Caco-2 (cell line): ENCODE results near the gene DCDC2B. TPM values are rescaled to one million over a fixed set of nuclear protein-coding genes. Genes with fewer than 3 reads are reported as not detected.

ENCODE experiments used
- BruUV-seq: library from RNA; stranded (reverse); fragments of 400-500 nt; replicated peaks from 2 replicates; lab custom pipeline; 2021; lab: Mats Ljungman, UMichigan
- CTCF ChIA-PET: fragments of 300-600 bp; sonication (Branson Sonifier 250); formaldehyde crosslinking; loops from one replicate; lab custom pipeline; 2022; ENCODE audit warnings: antibody characterized with exemption; lab: Charles Lee
- POLR2A ChIA-PET: fragments of 300-600 bp; sonication (Branson Sonifier 250); formaldehyde crosslinking; loops from one replicate; lab custom pipeline; 2022; ENCODE audit warnings: antibody characterized with exemption; lab: Charles Lee
- DNase-seq, 2 experiments: peaks; one replicate each; pipeline versions ENCODE4 v3.0.0 to v3.0.0-alpha.2; 2020 to 2022
- H3K27me3 ChIP-seq: replicated peaks from 2 replicates; pipeline ENCODE4 v1.6.0; 2011; ENCODE audit warnings: low read length; ENCODE audit not compliant: control insufficient read depth, insufficient read depth
- H3K36me3 ChIP-seq: 2 replicates; pipeline ENCODE4 v1.5.1; 2011; ENCODE audit warnings: low read length; ENCODE audit not compliant: control insufficient read depth, insufficient read depth
- H3K4me1 ChIP-seq: fragments of 250-450 bp; sonication (Bioruptor Pico); 2 replicates; pipeline ENCODE4 v1.5.1; 2020; ENCODE audit warnings: mild to moderate bottlenecking
- H3K4me3 ChIP-seq: 2 replicates; pipeline ENCODE4 v1.5.1; 2011; ENCODE audit warnings: low read depth, mild to moderate bottlenecking, control low read depth, low read length
- H3K9me3 ChIP-seq: fragments of 250-450 bp; sonication (Bioruptor Pico); 2 replicates; pipeline ENCODE4 v1.5.1; 2020; ENCODE audit warnings: mild to moderate bottlenecking, moderate library complexity
- H3K27ac Mint-ChIP-seq: one replicate; pipeline ENCODE4 v1.8.0; 2022; ENCODE audit warnings: mixed read lengths; ENCODE audit not compliant: unreplicated experiment
- H3K27me3 Mint-ChIP-seq: one replicate; pipeline ENCODE4 v1.8.0; 2022; ENCODE audit warnings: mixed read lengths; ENCODE audit not compliant: insufficient read depth, unreplicated experiment
- H3K36me3 Mint-ChIP-seq: one replicate; pipeline ENCODE4 v1.8.0; 2022; ENCODE audit warnings: mild to moderate bottlenecking, mixed read lengths; ENCODE audit not compliant: insufficient read depth, unreplicated experiment
- H3K4me1 Mint-ChIP-seq: one replicate; pipeline ENCODE4 v1.8.0; 2022; ENCODE audit warnings: low read depth, mixed read lengths; ENCODE audit not compliant: unreplicated experiment
- H3K4me3 Mint-ChIP-seq: one replicate; pipeline ENCODE4 v1.8.0; 2022; ENCODE audit warnings: mild to moderate bottlenecking, moderate library complexity, mixed read lengths; ENCODE audit not compliant: unreplicated experiment
- H3K9me3 Mint-ChIP-seq: one replicate; pipeline ENCODE4 v1.8.0; 2022; ENCODE audit warnings: mixed read lengths; ENCODE audit not compliant: unreplicated experiment
- intact Hi-C: fragments of 100-400 bp; cut with micrococcal nuclease; formaldehyde crosslinking; loops from one replicate; pipeline ENCODE4 v1.10.0; 2022; ENCODE audit not compliant: unreplicated experiment
- total RNA-seq: library from RNA; stranded (reverse); gene quantifications from 2 replicates; pipeline ENCODE4 v1.2.3, GENCODE V29; 2022
- TF ChIP-seq, protein P1 (sequence below), 2 experiments: fragments of 200-600 bp in 1 of 2; IDR thresholded peaks; 1 replicate in 1 of 2; 2 replicates in 1 of 2; pipeline versions ENCODE4 v1.5.1 to v1.8.0; 2011 to 2022; ENCODE audit warnings: antibody characterized with exemption in 1 of 2, control low read depth in 1 of 2, inconsistent platforms in 1 of 2, low read depth in 1 of 2, low read length in 1 of 2, mild to moderate bottlenecking in 1 of 2, moderate library complexity in 1 of 2; ENCODE audit not compliant: insufficient read depth in 1 of 2, severe bottlenecking in 1 of 2, unreplicated experiment in 1 of 2

The DCDC2B gene
- total RNA-seq, 1 experiment from 2014 or later, result not detected

DNA sequence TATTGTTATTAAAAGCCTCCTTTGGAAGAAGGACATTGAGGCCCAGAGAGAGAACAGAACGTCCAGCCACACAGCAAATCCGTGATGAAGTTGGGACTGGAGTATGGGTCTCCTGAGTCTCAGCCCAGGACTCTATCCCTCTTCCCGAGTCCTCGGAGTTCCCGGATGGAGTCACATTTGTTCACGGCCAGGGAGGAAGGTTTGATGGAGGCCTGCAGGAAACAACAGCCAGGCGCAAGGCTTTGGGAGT lies 29.8 kb upstream of the DCDC2B start:
- CTCF ChIA-PET, result interaction anchor here (1.0 kb wide), 1 partner anchor 37 kb away, joined by 6 read pairs; no protein-coding TSS in a partner anchor
- peaks cover 25% of the 10 kb centered on the region for H3K4me1 Mint-ChIP-seq
- intact Hi-C loops, result no loop called here

DNA sequence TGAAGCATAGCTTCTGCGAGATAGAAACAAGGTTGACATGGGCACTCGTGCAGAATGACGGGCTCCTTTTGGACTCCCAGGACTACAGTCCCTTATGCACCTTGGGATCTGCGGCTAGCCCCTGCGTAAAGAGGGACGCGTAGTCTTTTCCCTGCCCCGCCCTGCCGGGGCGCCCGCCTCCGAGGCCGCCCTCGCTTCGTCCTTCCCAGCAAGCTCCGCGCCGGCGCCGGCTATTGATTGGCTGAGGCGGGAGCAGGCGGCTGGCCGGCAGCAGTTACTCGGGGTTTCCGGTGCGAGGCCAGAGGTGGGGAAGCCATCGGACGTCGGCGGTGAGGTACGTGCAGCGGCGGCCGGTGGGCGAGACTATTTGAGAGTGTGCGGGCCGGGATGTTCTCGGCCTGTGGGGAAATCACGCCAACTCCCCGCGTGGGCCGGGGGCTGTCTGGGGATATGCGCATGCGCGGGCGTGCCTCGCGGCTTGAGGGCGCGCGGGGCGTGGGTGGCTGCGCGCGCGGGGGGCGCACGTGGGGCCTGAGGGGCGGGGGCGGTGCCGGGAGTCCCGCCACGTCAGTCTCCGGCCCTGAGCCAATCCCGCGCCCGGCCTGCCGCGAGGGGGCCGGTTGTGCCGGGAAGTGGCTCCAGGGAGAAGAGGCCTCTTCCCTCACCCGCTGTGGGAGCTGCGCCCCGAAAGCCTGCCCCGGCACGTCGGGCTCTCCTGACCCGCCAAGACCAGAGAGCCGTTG lies 29.3 kb upstream of the DCDC2B start, which contains the start of gene TXLNA:
TXLNA (plus strand) TSS at position 233 of the 743 bp plus-strand sequence. CDS start 671 bp downstream, outside the sequence.
- peaks cover 2% of the 10 kb centered on the region; the same call in 1 of the 2 replicates for H3K36me3 ChIP-seq
- ChIA-PET CTCF (interaction anchor here (0.6 to 1.0 kb wide), 2 partner anchors 21 to 37 kb away, joined by 3 to 6 read pairs; partner anchors contain the start of gene CCDC28B), POLR2A (interaction anchor here (0.6 to 1.2 kb wide), 8 partner anchors 21 to 1002 kb away, joined by 3 to 8 read pairs (median 4); partner anchors contain the start of genes BSDC1, CCDC28B, IQCC and KPNA6)
- peak within 1 kb of the TSS; percentile 39 for H3K4me3 ChIP-seq
- H3K9me3 Mint-ChIP-seq, result no peaks in the 10 kb centered on the region
- TF ChIP-seq, protein P1, sequence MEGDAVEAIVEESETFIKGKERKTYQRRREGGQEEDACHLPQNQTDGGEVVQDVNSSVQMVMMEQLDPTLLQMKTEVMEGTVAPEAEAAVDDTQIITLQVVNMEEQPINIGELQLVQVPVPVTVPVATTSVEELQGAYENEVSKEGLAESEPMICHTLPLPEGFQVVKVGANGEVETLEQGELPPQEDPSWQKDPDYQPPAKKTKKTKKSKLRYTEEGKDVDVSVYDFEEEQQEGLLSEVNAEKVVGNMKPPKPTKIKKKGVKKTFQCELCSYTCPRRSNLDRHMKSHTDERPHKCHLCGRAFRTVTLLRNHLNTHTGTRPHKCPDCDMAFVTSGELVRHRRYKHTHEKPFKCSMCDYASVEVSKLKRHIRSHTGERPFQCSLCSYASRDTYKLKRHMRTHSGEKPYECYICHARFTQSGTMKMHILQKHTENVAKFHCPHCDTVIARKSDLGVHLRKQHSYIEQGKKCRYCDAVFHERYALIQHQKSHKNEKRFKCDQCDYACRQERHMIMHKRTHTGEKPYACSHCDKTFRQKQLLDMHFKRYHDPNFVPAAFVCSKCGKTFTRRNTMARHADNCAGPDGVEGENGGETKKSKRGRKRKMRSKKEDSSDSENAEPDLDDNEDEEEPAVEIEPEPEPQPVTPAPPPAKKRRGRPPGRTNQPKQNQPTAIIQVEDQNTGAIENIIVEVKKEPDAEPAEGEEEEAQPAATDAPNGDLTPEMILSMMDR (IDR thresholded peaks at IDR 0.05; ENCODE audit: insufficient read depth in 1 of 2, low read depth in 1 of 2, low read length in 1 of 2, severe bottlenecking in 1 of 2, unreplicated experiment in 1 of 2), result no peak
- H3K4me1 ChIP-seq, result peaks cover 15% of the 10 kb centered on the region
- intact Hi-C loops, result no loop called here
- peaks cover 62% of the 10 kb centered on the region for H3K36me3 Mint-ChIP-seq
- H3K9me3 ChIP-seq, result no peaks in the 10 kb centered on the region
- no peaks in the 10 kb centered on the region for H3K27me3 Mint-ChIP-seq
- H3K27ac Mint-ChIP-seq, result peak within 1 kb of the TSS; percentile 94
- DNase-seq, result peak; percentile 91
- no TSS peak for BruUV-seq
- peak within 1 kb of the TSS; percentile 92 for H3K4me3 Mint-ChIP-seq
- H3K27me3 ChIP-seq, result no peaks in the 10 kb centered on the region
- peaks cover 25% of the 10 kb centered on the region for H3K4me1 Mint-ChIP-seq

More for the DNA sequence above, 29.8 kb upstream of the DCDC2B start:
- no TSS peak for BruUV-seq
- Mint-ChIP-seq H3K27ac (peak overlapping the region; percentile 94), H3K9me3 (no peaks in the 10 kb centered on the region), H3K27me3 (no peaks in the 10 kb centered on the region), H3K36me3 (peaks cover 60% of the 10 kb centered on the region), H3K4me3 (peak overlapping the region; percentile 92)
- Histone ChIP-seq H3K4me1 (peaks cover 15% of the 10 kb centered on the region), H3K4me3 (peak overlapping the region; percentile 39), H3K9me3 (no peaks in the 10 kb centered on the region), H3K36me3 (peaks cover 2% of the 10 kb centered on the region; the same call in 1 of the 2 replicates), H3K27me3 (no peaks in the 10 kb centered on the region)
- TF ChIP-seq, protein P1 (IDR thresholded peaks at IDR 0.05; ENCODE audit: insufficient read depth in 1 of 2, low read depth in 1 of 2, low read length in 1 of 2, severe bottlenecking in 1 of 2, unreplicated experiment in 1 of 2), result no peak
- POLR2A ChIA-PET, result interaction anchor here (0.6 to 1.2 kb wide), 7 partner anchors 21 to 1003 kb away, joined by 3 to 8 read pairs (median 4); partner anchors contain the start of genes BSDC1, CCDC28B, IQCC and KPNA6
- no peak for DNase-seq

DNA sequence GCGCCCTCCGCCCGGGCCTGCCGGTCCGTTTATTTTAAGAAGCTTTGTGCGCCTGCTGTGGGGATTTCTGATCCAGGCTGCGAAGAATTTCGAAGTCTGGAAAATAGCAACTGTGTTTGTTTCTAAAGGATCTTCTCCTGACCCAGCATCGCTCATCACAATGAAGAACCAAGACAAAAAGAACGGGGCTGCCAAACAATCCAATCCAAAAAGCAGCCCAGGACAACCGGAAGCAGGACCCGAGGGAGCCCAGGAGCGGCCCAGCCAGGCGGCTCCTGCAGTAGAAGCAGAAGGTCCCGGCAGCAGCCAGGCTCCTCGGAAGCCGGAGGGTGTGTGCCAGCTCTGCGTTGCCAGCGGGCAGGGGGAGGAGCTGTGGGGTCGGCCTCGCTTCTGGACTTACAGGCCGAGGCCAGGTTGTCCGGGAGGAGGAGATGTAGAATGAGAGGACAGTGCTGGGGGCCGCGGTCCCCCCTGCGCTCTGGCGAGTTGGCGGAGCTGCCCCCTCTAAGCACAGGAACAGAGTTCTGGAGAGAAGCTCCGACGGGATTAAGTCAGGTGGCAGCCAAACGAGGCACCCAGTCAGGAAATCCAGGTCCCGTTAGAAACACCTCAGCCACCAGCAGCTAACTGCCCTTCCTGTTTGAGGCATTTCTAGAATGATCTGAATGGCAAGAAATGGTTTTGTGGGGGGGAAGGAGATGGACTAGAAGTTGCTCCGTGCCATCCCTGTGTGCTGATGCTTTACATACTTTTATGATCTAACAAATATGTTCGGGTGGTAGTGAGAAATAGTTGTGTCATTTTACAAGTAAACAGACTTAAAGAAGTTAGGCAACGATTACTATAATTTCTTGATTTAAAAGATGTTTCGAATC lies 28.5 kb upstream of the DCDC2B start:
- ChIA-PET POLR2A (interaction anchor here (1.0 to 1.2 kb wide), 2 partner anchors 72 to 108 kb away, joined by 4 to 8 read pairs; partner anchors contain the start of genes KPNA6 and TMEM39B), CTCF (interaction anchor here (0.6 kb wide), 1 partner anchor 20 kb away, joined by 3 read pairs; the partner anchor contains the start of gene CCDC28B)
- H3K27ac Mint-ChIP-seq, result peak overlapping the region; percentile 94
- peak in 1 of 2 experiments; percentile 35 for DNase-seq
- H3K27me3 ChIP-seq, result no peaks in the 10 kb centered on the region
- H3K36me3 Mint-ChIP-seq, result peaks cover 68% of the 10 kb centered on the region
- peak overlapping the region; percentile 39 for H3K4me3 ChIP-seq
- TSS peak; percentile 35 for BruUV-seq
- no peaks in the 10 kb centered on the region for H3K27me3 Mint-ChIP-seq
- TF ChIP-seq, protein P1 (IDR thresholded peaks at IDR 0.05; ENCODE audit: insufficient read depth in 1 of 2, low read depth in 1 of 2, low read length in 1 of 2, severe bottlenecking in 1 of 2, unreplicated experiment in 1 of 2), result no peak
- H3K4me1 Mint-ChIP-seq, result peaks cover 25% of the 10 kb centered on the region
- intact Hi-C loops, result no loop called here
- H3K4me3 Mint-ChIP-seq, result peak overlapping the region; percentile 92
- no peaks in the 10 kb centered on the region for H3K9me3 Mint-ChIP-seq
- peaks cover 15% of the 10 kb centered on the region for H3K4me1 ChIP-seq
- no peaks in the 10 kb centered on the region for H3K9me3 ChIP-seq
- H3K36me3 ChIP-seq, result peaks cover 2% of the 10 kb centered on the region; the same call in 1 of the 2 replicates
